ENCODE measurements around the gene PATE2. TPM values are rescaled to one million over a fixed set of nuclear protein-coding genes. Genes with fewer than 3 reads are reported as not detected.

PATE2 gene
- total RNA-seq, 1 experiment from 2014 or later, result not detected

DNA sequence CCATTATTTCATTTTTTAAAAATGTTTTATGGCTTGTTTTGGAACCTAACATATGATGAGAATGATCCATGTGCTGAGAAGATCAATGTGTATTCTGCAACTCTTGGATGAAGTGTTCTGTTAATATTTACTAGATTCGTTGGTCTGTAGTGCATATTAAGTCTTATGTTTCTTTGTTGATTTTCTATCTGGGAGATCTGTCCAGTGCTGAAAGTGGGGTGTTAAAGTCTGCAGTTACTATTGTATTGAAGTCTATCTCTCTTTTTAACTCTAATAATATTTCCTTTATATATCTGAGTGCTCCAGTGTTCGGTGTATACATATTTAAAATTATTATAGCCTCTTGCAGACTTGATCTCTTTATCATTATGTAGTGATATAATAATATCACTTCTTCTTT is 21.2 kb upstream of the PATE2 start:
- Mint-ChIP-seq H3K27ac (ENCODE audit: unreplicated experiment) (no peak overlapping the region), H3K27me3 (ENCODE audit: insufficient read depth, unreplicated experiment) (peaks cover 9% of the 10 kb centered on the region), H3K9me3 (ENCODE audit: unreplicated experiment) (peaks cover 53% of the 10 kb centered on the region), H3K4me1 (ENCODE audit: low read depth, unreplicated experiment) (no peaks in the 10 kb centered on the region), H3K36me3 (ENCODE audit: insufficient read depth, unreplicated experiment) (no peaks in the 10 kb centered on the region), H3K4me3 (ENCODE audit: unreplicated experiment) (no peak overlapping the region)
- Histone ChIP-seq H3K27me3 (replicated peaks; ENCODE audit: control insufficient read depth, insufficient read depth, low read length) (no peaks in the 10 kb centered on the region), H3K4me3 (ENCODE audit: low read depth, low read length) (no peak overlapping the region), H3K36me3 (ENCODE audit: control insufficient read depth, insufficient read depth, low read length) (no peaks in the 10 kb centered on the region), H3K9me3 (peaks cover 18% of the 10 kb centered on the region), H3K4me1 (no peaks in the 10 kb centered on the region)
- CTCF ChIA-PET, result no interaction called here
- DNase-seq, result no peak
- BruUV-seq (replicated peaks), result no TSS peak
- TF ChIP-seq, protein P1, sequence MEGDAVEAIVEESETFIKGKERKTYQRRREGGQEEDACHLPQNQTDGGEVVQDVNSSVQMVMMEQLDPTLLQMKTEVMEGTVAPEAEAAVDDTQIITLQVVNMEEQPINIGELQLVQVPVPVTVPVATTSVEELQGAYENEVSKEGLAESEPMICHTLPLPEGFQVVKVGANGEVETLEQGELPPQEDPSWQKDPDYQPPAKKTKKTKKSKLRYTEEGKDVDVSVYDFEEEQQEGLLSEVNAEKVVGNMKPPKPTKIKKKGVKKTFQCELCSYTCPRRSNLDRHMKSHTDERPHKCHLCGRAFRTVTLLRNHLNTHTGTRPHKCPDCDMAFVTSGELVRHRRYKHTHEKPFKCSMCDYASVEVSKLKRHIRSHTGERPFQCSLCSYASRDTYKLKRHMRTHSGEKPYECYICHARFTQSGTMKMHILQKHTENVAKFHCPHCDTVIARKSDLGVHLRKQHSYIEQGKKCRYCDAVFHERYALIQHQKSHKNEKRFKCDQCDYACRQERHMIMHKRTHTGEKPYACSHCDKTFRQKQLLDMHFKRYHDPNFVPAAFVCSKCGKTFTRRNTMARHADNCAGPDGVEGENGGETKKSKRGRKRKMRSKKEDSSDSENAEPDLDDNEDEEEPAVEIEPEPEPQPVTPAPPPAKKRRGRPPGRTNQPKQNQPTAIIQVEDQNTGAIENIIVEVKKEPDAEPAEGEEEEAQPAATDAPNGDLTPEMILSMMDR (IDR thresholded peaks at IDR 0.05; ENCODE audit: insufficient read depth in 1 of 2, low read depth in 1 of 2, low read length in 1 of 2, severe bottlenecking in 1 of 2, unreplicated experiment in 1 of 2), result no peak
- POLR2A ChIA-PET, result no interaction called here
- intact Hi-C loops (cut with micrococcal nuclease; ENCODE audit: unreplicated experiment), result no loop called here

- H3K4me3 ChIP-seq (ENCODE audit: low read depth, low read length), result no peak overlapping the region
- Mint-ChIP-seq H3K36me3 (ENCODE audit: insufficient read depth, unreplicated experiment) (no peaks in the 10 kb centered on the region), H3K9me3 (ENCODE audit: unreplicated experiment) (peaks cover 54% of the 10 kb centered on the region), H3K4me3 (ENCODE audit: unreplicated experiment) (no peak overlapping the region), H3K4me1 (ENCODE audit: low read depth, unreplicated experiment) (no peaks in the 10 kb centered on the region), H3K27me3 (ENCODE audit: insufficient read depth, unreplicated experiment) (peaks cover 12% of the 10 kb centered on the region), H3K27ac (ENCODE audit: unreplicated experiment) (no peak overlapping the region)
- intact Hi-C loops (cut with micrococcal nuclease; ENCODE audit: unreplicated experiment), result no loop called here
- no peaks in the 10 kb centered on the region for H3K27me3 ChIP-seq (replicated peaks; ENCODE audit: control insufficient read depth, insufficient read depth, low read length)
- DNase-seq, result no peak
- ChIA-PET CTCF (no interaction called here), POLR2A (no interaction called here)
- H3K4me1 ChIP-seq, result no peaks in the 10 kb centered on the region
- H3K36me3 ChIP-seq (ENCODE audit: control insufficient read depth, insufficient read depth, low read length), result no peaks in the 10 kb centered on the region
- TF ChIP-seq, protein P1 (IDR thresholded peaks at IDR 0.05; ENCODE audit: insufficient read depth in 1 of 2, low read depth in 1 of 2, low read length in 1 of 2, severe bottlenecking in 1 of 2, unreplicated experiment in 1 of 2), result no peak
- H3K9me3 ChIP-seq, result peaks cover 15% of the 10 kb centered on the region
- no TSS peak for BruUV-seq (replicated peaks)
Measured at GRCh38 chr11:125797641-125798040, 19.0 kb upstream of the PATE2 start.

GRCh38 chr11:125790825-125791224 is 12.2 kb upstream of the PATE2 start:
- Mint-ChIP-seq H3K36me3 (ENCODE audit: insufficient read depth, unreplicated experiment) (no peaks in the 10 kb centered on the region), H3K27me3 (ENCODE audit: insufficient read depth, unreplicated experiment) (peaks cover 25% of the 10 kb centered on the region), H3K27ac (ENCODE audit: unreplicated experiment) (no peak overlapping the region), H3K9me3 (ENCODE audit: unreplicated experiment) (peaks cover 20% of the 10 kb centered on the region), H3K4me3 (ENCODE audit: unreplicated experiment) (no peak overlapping the region), H3K4me1 (ENCODE audit: low read depth, unreplicated experiment) (no peaks in the 10 kb centered on the region)
- Histone ChIP-seq H3K4me1 (no peaks in the 10 kb centered on the region), H3K27me3 (replicated peaks; ENCODE audit: control insufficient read depth, insufficient read depth, low read length) (0 out of 2 replicates have a peak, but pooled peaks cover 1% of the 10 kb centered on the region), H3K4me3 (ENCODE audit: low read depth, low read length) (no peak overlapping the region), H3K9me3 (peaks cover 4% of the 10 kb centered on the region), H3K36me3 (ENCODE audit: control insufficient read depth, insufficient read depth, low read length) (no peaks in the 10 kb centered on the region)
- intact Hi-C loops (cut with micrococcal nuclease; ENCODE audit: unreplicated experiment), result no loop called here
- BruUV-seq (replicated peaks), result no TSS peak
- DNase-seq, result no peak
- POLR2A ChIA-PET, result no interaction called here
- CTCF ChIA-PET, result no interaction called here
- TF ChIP-seq, protein P1 (IDR thresholded peaks at IDR 0.05; ENCODE audit: insufficient read depth in 1 of 2, low read depth in 1 of 2, low read length in 1 of 2, severe bottlenecking in 1 of 2, unreplicated experiment in 1 of 2), result no peak

Measured in Caco-2 (cell line).